Panc1 (cell line): ENCODE data around the gene DNAJC16. TPM values are rescaled to one million over a fixed set of nuclear protein-coding genes. Genes with fewer than 3 reads are reported as not detected.
"Not testable (repeated sequence)": the region's sequence is repeated elsewhere in the genome, so short reads cannot be mapped to it uniquely, and the experiment has no call there.

Experiments
- ATAC-seq: fragments of 200-7000 bp; cut with Tn5 transposase; 2 replicates; pipeline ENCODE4 v1.9.1; 2020; ENCODE audit warnings: mild to moderate bottlenecking, moderate library complexity
- BruUV-seq: library from RNA; stranded (reverse); fragments of 400-500 nt; replicated peaks from 2 replicates; lab custom pipeline; 2021; lab: Mats Ljungman, UMichigan
- CTCF ChIA-PET: fragments of 300-600 bp; sonication (Branson Sonifier 250); formaldehyde crosslinking; loops from one replicate; lab custom pipeline; 2022; ENCODE audit warnings: antibody characterized with exemption; lab: Charles Lee
- POLR2A ChIA-PET: fragments of 300-600 bp; sonication (Branson Sonifier 250); formaldehyde crosslinking; loops from one replicate; lab custom pipeline; 2022; ENCODE audit warnings: antibody characterized with exemption; lab: Charles Lee
- DNase-seq: peaks from one replicate; pipeline ENCODE4 v3.0.0-alpha.2; 2010; ENCODE audit warnings: low read depth, low spot score
- H3K27ac ChIP-seq: 2 replicates; pipeline ENCODE4 v1.5.1; 2011; ENCODE audit warnings: mild to moderate bottlenecking, low read length, inconsistent platforms
- H3K27me3 ChIP-seq: fragments of 200-500 bp; sonication (Bioruptor generic); 2 replicates; pipeline ENCODE4 v1.6.0; 2014; ENCODE audit warnings: low read length, inconsistent platforms; ENCODE audit not compliant: control insufficient read depth, insufficient read depth
- H3K36me3 ChIP-seq: fragments of 200-500 bp; sonication (Bioruptor generic); 2 replicates; pipeline ENCODE4 v1.5.1; 2014; ENCODE audit warnings: inconsistent platforms, mild to moderate bottlenecking, low read length, moderate library complexity; ENCODE audit not compliant: control insufficient read depth, insufficient read depth
- H3K4me1 ChIP-seq: 2 replicates; pipeline ENCODE4 v1.5.1; 2011; ENCODE audit warnings: inconsistent platforms, mild to moderate bottlenecking, low read length, moderate library complexity; ENCODE audit not compliant: control insufficient read depth, insufficient read depth
- H3K4me3 ChIP-seq, 2 experiments: 2 replicates each; pipeline ENCODE4 v1.5.1; 2011 to 2012; ENCODE audit warnings: low read depth in 2 of 2, low read length in 2 of 2, mild to moderate bottlenecking in 2 of 2, inconsistent platforms in 1 of 2, moderate library complexity in 1 of 2
- H3K9me3 ChIP-seq: fragments of 200-500 bp; sonication (Bioruptor generic); 2 replicates; pipeline ENCODE4 v1.5.1; 2014; ENCODE audit warnings: low read depth, mild to moderate bottlenecking, inconsistent platforms, low read length, moderate library complexity; ENCODE audit not compliant: control insufficient read depth, insufficient read depth
- CTCF ChIP-seq: fragments of 450-650 bp; IDR thresholded peaks from 2 replicates; pipeline ENCODE4 v1.5.1; 2017; ENCODE audit warnings: mild to moderate bottlenecking
- POLR2AphosphoS5 ChIP-seq: IDR thresholded peaks from 2 replicates; pipeline ENCODE4 v1.6.1; 2012; ENCODE audit warnings: mild to moderate bottlenecking, low read depth, low read length, moderate library complexity
- SIN3A ChIP-seq: IDR thresholded peaks from 2 replicates; pipeline ENCODE4 v1.6.1; 2012; ENCODE audit warnings: low read depth, mild to moderate bottlenecking, low read length, moderate library complexity, borderline replicate concordance; ENCODE audit not compliant: insufficient read depth
- TCF7L2 ChIP-seq: IDR thresholded peaks from 2 replicates; pipeline ENCODE4 v1.6.1; 2011; ENCODE audit warnings: mild to moderate bottlenecking, low read depth, low read length, inconsistent platforms
- in situ Hi-C: cut with HindIII; loops from 2 replicates; pipeline ENCODE4 v1.10.0; 2016; ENCODE audit warnings: low sequenced_read_pairs, low pct_unique_long_range_greater_than_20kb
- intact Hi-C: fragments of 100-400 bp; cut with micrococcal nuclease; formaldehyde crosslinking; loops from one replicate; pipeline ENCODE4 v1.10.0; 2022; ENCODE audit not compliant: unreplicated experiment
- total RNA-seq: library from RNA; stranded (reverse); gene quantifications from one replicate; pipeline ENCODE4 v1.2.1, GENCODE V29; 2021; ENCODE audit not compliant: unreplicated experiment
- TF ChIP-seq, protein P1 (sequence below), 2 experiments: IDR thresholded peaks; 2 replicates each; pipeline ENCODE4 v1.6.1; 2011 to 2012; ENCODE audit warnings: low read depth in 2 of 2, control low read depth in 1 of 2, low read length in 1 of 2, mild to moderate bottlenecking in 1 of 2, moderate library complexity in 1 of 2; ENCODE audit not compliant: insufficient read depth in 1 of 2

DNAJC16 gene
- total RNA-seq, 1 experiment from 2014 or later = 22.0 TPM

DNA sequence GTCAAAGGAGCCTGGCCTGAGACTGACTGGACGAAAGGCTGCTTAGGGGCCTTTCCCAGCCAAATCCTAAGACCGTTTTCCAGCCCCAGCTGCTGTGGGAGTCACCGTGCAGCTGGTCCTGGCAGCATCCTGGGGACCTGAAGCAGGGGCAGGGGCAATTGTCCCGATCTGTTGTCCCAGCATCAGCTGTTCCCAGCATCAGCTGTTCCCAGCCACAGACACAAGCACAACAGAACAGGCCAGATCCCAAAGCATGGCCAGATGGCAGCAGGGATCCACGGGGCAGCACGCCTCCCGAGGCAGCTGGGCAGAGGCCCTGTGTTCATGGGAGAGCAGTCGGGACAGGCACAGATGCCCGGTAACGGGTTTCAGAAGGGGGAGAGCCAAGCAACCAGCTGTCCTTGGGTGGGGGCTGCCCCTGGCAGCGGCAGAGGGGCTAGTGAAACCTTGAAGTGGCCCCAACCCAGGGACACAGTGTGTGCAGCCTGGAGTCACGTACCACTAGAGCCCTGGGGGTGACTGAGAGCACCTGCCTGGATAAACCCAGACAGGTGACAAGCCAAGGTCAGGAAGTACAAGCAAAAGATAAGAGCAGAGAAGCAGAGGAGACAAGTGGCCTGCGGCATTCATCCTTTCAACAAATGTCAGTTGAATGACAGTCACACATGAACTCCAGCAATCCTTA is 37.5 kb upstream of the DNAJC16 start:
- Histone ChIP-seq H3K36me3 (no peaks in the 10 kb centered on the region), H3K4me3 (no peak overlapping the region), H3K27ac (no peak overlapping the region), H3K9me3 (no peaks in the 10 kb centered on the region), H3K4me1 (no peaks in the 10 kb centered on the region), H3K27me3 (no peaks in the 10 kb centered on the region)
- no peak for TF ChIP-seq POLR2AphosphoS5
- no peak for TF ChIP-seq TCF7L2
- no peak for TF ChIP-seq CTCF
- TF ChIP-seq, protein P1, sequence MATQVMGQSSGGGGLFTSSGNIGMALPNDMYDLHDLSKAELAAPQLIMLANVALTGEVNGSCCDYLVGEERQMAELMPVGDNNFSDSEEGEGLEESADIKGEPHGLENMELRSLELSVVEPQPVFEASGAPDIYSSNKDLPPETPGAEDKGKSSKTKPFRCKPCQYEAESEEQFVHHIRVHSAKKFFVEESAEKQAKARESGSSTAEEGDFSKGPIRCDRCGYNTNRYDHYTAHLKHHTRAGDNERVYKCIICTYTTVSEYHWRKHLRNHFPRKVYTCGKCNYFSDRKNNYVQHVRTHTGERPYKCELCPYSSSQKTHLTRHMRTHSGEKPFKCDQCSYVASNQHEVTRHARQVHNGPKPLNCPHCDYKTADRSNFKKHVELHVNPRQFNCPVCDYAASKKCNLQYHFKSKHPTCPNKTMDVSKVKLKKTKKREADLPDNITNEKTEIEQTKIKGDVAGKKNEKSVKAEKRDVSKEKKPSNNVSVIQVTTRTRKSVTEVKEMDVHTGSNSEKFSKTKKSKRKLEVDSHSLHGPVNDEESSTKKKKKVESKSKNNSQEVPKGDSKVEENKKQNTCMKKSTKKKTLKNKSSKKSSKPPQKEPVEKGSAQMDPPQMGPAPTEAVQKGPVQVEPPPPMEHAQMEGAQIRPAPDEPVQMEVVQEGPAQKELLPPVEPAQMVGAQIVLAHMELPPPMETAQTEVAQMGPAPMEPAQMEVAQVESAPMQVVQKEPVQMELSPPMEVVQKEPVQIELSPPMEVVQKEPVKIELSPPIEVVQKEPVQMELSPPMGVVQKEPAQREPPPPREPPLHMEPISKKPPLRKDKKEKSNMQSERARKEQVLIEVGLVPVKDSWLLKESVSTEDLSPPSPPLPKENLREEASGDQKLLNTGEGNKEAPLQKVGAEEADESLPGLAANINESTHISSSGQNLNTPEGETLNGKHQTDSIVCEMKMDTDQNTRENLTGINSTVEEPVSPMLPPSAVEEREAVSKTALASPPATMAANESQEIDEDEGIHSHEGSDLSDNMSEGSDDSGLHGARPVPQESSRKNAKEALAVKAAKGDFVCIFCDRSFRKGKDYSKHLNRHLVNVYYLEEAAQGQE (IDR thresholded peaks at IDR 0.05; ENCODE audit: insufficient read depth in 1 of 2, low read depth in 2 of 2, low read length in 1 of 2) = no peak
- ATAC-seq (no peak), DNase-seq (no peak)
- CTCF ChIA-PET = no interaction called here
- POLR2A ChIA-PET = no interaction called here
- in situ Hi-C loops (no loop called here), intact Hi-C loops (no loop called here)
- BruUV-seq = no TSS peak

- H3K9me3 ChIP-seq, H3K27me3 ChIP-seq, H3K4me3 ChIP-seq, in situ Hi-C loops, BruUV-seq, CTCF ChIA-PET, H3K27ac ChIP-seq, H3K36me3 ChIP-seq, DNase-seq, POLR2A ChIA-PET, intact Hi-C loops, H3K4me1 ChIP-seq, ATAC-seq: not testable (repeated sequence)
Observed at GRCh38 chr1:15491010-15491409, 35.6 kb upstream of the DNAJC16 start.

GRCh38 chr1:15492596-15492995 is 34.1 kb upstream of the DNAJC16 start:
- Histone ChIP-seq H3K4me3 (no peak overlapping the region), H3K27ac (no peak overlapping the region), H3K9me3 (no peaks in the 10 kb centered on the region), H3K4me1 (no peaks in the 10 kb centered on the region), H3K36me3 (no peaks in the 10 kb centered on the region), H3K27me3 (no peaks in the 10 kb centered on the region)
- POLR2A ChIA-PET = no interaction called here
- CTCF ChIA-PET = no interaction called here
- DNase-seq (no peak), ATAC-seq (no peak; the same call in 1 of the 2 replicates)
- no peak for TF ChIP-seq SIN3A
- in situ Hi-C loops = no loop called here
- intact Hi-C loops = no loop called here
- no TSS peak for BruUV-seq
